HG02884 (cell line): ENCODE measurements around the gene TEDC1.

Experiments
- ATAC-seq: cut with Tn5 transposase; IDR thresholded peaks from one replicate; pipeline ENCODE4 v1.9.1; 2021; ENCODE audit warnings: mild to moderate bottlenecking, moderate library complexity; ENCODE audit not compliant: unreplicated experiment

The TEDC1 gene

DNA sequence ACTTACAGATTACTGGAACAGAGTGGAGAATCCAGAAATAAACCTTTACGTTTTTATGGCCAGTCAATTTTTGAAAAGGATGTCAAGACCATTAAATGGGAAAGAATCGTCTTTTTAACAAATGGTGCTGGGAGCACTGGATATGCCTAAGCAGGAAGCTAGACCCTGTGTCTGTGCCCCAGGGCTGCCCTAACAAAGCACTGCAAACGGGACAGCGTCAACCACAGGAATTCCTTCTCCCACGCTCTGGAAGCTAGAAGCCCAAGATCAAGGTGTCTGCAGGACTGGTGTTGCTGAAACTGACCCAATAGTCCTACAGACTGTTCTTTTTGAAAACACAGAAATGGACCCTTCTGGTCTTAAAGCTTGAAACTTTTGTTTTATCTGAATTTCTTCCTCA, 26.1 kb downstream of the TEDC1 start:
- ATAC-seq: no peak

DNA sequence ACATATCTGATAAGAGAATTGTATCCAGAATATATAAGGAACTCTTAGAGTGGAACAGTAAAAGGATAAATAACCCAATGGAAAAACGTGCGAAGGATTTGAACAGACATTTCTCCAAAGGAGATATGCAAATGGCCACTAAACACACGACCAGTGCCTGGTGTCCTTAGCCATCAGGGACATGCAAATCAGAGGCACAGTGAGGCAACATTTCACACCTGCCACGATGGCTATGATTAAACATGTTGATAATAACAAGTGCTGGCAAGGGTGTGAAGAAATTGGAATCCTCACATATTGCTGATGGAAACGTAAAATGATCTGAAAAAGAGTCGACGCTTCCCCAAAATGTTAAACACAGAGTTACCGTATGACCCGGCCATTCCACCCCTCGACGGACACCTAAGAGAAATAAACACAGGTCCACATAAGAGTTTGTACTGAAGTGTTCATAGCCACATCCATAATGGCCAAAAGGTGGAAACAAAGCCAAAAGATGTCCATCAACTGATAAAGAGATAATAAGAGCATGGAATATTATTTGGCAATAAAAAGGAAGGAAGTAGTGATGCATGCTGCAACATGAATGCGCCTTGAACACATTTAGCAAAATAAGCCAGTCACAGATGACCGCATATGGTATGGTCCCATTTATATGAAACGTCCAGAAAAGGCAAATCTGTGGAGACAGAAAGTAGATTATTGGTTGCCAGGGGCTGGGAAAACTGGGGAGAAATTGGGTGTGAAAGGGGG, 29.1 kb downstream of the TEDC1 start:
- ATAC-seq: no peak

DNA sequence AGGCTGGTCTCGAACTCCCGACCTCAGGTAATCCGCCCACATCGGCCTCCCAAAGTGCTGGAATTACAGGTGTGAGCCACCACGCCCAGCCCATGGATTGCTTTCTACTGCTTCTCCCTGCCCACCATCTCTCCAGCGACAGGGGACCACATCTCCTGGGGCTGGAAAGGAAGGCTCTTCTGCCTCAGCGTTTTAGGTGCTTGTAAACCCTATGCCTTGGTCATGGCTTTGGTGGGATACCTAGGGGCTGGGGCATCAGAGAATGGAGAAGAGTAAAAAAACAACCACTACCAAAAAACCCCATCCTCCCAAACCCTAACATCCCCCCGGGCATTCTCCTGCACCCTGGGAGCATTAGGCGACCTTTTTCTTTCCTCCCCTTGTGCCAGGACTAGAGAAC, 34.3 kb downstream of the TEDC1 start:
- no peak for ATAC-seq

DNA sequence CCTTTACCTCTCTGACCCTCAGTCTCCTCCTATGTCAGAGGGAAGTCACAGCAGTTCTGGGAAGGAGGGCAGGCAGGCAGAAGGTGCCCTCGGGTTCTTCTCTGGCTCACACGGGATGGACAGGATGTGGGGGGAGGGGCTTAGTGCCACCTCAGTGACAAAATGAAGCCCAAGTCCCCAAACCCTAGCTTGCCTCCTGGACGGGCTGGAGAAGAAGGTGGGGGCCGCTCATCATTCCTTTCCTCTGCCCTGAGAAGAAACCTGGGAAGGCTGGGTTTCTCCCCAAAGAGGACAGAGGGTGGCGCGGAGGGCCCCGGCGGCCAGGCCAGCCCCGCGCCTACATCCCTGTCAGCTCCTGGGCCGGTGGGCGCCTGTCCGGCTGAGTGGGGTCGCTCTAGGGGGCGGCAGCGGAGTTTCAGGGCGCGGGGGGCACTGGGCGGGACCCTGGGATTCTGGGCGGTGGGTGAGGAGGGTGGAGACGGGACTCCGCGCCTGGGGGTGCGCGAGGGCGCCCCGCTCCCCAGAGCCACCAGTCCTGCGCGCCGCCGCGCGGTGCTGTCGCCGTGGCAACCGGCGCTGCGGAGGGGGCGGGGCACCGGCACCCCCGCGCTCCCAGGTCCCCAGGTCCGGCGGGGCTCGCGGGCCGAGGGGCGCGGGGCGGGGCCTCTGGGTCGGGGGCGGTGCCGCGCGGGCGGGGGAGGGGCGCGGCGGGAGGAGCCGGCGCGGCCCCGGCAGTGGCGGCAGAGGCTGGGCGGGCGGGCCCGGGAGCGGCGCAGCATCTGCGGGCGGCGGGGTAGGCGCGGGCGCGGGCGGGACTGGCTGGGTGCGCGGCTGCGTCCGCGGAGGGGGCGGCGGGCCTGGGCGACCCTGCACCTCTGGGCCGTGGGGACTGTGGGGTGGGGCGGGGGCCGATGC, 35.1 kb downstream of the TEDC1 start, which contains the start of gene TMEM121:
Gene TMEM121 (plus strand): TSS at position 723 of the 915 bp plus-strand sequence. CDS start 2,252 bp downstream, outside the sequence.
- ATAC-seq: no peak

DNA sequence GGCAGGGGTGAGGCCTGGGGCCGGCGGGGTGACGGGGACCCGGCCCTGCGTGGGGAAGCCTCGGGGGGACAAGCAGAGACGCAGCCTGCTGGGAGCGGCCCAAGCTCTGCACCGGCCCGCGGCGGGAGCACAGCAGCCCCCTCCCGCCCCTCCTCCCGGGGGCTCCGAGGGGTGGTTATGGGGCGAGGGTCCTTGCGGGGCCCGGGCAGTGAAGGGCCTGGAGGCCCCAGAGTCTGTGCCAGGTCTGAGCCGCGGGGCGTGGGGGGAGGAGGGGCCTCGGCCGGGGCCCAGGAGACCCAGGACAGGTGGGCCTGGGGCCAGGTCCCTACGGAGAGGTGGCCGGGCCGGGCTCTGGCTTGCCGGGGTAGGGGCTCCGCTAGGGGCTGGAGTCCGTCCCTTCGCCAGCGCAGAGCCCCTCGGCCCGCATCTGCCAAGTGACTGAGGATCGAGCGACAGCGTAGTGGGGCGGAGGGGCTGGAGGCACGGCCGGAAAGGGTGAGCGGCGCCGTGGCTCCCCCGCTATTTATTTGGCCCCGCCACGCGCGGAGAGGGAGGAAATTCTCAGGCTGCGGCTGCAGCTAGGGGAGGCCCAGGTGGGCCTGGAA, 35.8 kb downstream of the TEDC1 start:
- no peak for ATAC-seq

DNA sequence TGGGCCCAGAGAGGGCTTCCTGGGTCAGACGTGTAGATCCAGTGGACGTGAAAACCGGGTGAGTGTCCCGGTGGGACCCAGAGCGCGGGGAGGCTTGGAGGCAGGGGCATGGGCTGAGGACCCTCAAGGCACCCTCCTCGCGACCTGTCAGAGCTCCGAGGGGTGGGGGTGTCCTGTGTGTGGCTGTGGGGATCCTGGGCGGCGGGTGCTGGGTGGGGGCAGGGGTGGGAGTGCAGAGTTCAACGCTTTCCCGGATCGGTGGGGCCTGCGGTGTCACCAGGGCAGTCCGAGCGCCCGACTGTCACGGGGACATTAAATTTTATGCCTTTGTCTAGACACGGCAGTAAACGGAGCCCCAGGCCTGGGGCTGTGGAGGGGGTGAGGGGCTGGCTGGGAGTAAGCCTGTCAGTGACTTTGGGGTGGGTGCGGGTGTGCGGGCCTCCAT, 36.4 kb downstream of the TEDC1 start:
- ATAC-seq: no peak

DNA sequence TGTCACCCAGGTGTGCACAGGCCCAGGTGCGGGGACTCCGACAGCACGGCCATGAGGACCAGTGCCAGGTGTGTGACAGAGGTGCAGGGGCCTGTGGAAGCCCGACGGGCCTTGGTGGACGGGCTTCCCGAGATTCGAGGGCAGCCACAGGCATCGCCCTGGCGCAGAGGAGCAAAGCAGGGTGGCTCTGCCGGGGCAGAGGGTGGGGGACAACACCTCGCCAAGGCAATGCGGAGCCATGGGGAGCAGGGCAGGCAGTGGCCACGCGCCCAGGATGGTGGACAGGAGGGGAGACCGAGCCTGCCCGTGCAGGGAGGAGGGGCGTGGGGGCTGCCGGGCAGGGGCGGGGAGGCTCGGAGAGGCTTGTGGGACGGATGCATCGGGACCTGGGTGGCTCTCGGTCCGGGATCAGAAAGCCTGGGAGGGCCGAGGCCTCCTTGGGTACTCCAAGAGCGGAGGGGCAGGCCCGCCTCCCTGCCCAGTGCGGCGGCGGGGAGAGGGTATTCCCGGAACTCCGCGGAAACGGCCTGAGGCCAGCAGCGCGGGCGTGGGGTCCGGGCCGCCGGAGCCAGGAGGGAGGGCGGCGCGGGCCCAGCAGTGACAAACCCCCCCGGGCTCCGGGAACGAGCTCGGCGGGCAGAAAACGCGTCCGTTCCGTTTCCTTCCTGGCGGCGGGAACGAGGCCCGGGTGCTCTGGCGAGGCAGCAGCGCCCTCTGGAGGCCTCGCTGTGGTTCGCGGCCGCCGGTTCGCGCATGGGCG, 37.0 kb downstream of the TEDC1 start:
- no peak for ATAC-seq

DNA sequence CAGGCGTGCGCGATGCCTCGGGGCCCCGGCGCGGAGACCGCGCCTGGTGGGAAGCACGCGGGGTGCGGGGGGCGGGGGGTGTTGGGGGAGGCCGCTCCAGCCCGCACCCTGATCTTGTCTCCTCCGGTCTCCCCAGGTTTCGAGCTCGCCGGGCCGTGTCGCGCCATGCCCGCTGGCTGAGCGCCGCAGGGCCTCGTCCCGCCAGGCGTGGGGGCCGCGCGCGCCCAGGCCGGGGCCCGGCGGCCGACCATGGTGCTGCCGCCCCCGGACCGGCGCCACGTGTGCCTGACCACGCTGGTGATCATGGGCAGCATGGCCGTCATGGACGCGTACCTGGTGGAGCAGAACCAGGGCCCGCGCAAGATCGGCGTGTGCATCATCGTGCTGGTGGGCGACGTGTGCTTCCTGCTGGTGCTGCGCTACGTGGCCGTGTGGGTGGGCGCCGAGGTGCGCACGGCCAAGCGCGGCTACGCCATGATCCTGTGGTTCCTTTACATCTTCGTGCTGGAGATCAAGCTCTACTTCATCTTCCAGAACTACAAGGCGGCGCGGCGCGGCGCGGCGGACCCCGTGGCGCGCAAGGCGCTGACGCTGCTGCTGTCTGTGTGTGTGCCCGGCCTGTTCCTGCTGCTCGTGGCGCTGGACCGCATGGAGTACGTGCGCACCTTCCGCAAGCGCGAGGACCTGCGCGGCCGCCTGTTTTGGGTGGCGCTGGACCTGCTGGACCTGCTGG, 37.7 kb downstream of the TEDC1 start:
- ATAC-seq: no peak

DNA sequence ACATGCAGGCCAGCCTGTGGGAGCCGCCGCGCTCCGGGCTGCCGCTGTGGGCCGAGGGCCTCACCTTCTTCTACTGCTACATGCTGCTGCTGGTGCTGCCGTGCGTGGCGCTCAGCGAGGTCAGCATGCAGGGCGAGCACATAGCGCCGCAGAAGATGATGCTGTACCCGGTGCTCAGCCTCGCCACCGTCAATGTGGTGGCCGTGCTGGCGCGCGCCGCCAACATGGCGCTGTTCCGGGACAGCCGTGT, 38.2 kb downstream of the TEDC1 start:
- no peak for ATAC-seq

DNA sequence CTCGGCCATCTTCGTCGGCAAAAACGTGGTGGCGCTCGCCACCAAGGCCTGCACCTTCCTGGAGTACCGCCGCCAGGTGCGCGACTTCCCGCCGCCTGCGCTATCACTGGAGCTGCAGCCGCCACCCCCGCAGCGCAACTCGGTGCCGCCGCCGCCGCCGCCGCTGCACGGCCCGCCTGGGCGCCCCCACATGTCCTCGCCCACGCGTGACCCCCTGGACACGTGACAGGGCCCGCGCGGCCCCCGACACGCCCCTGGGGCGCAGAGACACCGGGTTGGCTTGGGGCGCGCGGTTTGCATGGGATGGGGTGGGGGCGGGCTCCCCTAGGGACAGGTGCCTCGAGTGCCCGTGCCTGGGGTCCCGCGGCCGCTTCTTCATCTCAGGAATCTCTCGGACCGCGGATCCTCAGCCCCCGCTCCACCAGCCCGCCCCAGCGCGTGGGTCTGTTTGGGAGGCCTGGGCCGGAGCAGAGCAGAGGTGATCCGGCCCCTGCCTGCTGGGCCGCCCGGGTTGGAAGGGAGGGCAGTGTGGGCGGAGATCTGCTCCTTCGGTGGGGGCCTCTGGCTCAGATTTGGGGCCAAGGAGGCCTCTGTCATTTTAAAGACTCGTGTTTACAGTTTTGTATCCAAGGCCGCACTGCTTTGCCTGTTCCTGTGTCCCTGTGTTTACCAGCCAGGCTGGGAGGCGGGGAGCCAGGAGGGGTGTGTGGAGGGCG, 38.7 kb downstream of the TEDC1 start:
- no peak for ATAC-seq

DNA sequence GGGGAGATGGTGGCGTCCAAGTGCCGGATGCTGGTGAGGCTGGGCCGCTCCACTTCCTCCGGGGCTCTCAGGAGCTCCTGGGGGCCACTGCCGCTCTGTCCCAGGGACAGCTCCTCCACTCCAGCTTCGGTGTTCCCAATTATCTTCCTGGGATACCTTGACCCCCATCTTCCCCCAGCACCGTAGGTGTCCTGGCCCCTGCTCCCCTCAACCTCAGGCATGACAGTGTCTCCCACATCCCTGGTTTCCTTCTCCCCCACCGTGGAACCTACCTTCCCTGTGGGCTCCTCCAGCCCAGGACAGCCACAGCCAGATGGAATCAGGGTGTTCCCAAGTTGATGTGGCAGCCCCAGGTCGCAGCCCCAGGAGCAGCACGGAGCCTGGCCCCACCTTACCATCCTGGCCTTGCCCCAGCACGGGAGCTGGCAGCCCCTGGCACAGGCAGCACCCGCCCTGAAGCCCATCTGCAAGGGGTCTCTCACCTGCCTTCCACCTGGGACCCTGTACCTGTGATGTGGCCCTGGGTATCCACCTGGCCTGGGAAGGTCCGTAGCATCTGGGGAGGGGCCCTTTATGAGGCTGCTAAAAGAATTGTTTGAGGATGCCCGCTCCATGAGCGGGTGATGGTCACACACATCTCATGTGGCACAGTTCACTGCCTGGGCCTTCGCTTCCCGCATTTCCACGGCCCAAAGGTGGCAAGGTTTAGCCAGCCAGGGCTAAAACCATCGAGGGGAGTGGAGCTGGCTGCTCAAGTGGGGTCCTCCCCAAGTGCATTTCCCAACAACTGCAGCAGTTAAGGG, 39.4 kb downstream of the TEDC1 start:
- ATAC-seq: no peak

DNA sequence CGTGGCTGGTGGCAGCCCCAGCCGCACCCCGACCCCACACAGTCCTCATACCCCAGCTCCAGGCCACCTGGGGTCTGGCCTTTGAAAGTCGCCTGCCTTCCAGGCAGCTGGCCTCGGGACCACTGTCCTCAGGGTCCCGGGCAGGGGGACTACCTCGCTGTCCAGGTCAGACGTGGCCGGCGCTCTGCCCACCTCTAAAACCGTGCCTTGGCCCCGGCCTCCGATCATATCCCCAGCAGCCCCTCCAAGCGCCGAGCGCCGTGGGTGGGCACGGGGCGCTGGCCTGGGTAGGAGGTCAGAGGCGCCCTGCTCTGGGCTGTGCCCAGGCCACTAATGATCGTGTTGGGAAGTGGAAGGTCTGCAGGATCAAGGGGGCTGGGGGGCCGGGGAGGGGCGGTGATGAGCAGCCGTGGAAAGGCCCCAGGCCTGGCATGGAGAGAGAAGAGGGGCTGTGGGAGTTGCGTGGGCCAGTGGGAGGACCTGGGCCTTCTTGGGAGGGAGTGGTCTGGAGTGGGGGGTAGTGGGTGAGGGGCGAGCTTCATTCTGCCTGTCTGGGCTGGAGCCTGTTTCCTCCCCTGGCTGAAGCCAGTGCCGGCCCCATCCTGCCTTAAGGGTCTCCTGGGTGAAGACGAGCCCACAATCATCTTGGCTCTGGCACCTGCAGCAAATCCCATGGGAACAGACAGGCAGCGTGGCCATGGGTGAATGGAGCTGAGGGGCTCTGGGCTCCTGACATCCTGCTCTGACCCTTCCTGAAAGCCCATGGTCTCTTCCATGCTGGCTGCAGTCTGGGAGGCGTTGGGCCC, 40.2 kb downstream of the TEDC1 start:
- ATAC-seq: no peak

DNA sequence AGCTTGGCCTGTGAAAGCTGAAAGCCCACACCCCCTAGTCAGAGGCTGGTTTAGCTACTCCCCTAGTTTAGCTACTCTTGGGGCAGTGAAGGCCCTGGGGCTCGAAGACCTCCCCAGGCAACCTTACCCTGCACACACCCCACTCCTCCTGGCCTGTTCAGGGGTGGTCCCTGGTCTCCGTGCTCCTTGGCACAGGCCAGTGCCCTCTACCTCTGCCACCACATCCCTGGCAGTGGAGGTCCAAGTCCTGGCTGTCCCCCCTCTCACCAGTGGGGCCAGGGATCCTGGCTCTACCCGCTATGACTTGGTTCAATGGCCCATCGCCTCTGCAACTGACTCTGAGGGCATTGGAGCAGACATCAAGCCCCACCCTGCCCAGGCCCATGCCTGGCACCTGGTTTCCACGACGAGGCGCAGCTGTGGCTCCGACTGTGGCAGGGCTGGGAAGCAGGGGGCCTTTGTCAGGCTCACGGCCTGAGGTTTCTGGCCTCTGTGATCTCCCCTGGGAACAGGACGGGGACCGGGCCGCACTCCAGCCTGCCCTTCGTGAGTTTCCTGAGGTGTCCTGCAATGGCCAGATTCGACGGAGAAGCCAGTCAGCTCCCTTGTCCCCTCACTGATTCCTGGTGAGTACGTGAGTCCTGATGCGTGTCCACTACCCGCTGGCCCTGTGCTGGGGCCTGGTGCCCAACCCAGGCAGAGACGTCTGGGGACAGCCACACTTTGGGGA, 41.0 kb downstream of the TEDC1 start:
- ATAC-seq: no peak

DNA sequence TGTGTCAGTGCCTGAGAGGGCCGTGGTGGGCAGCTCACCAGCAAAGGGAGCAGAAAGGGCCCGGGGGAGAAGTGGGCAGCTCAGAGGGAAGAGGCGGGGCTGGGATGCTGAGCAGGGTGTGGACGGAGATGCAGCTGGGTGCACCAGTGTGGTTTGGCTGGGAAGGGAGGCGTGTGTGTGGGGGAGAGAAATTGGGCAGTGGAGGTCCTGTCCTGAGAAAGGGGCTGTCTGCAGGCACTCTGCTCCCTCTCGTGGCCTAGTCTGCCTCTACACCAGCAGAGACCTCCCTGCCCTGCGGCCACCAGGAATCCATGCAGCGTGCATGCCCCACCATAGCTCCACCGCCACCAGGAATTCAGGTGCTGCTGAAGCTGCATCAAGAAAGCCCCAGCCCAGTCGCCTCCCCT, 41.7 kb downstream of the TEDC1 start:
- ATAC-seq: no peak

DNA sequence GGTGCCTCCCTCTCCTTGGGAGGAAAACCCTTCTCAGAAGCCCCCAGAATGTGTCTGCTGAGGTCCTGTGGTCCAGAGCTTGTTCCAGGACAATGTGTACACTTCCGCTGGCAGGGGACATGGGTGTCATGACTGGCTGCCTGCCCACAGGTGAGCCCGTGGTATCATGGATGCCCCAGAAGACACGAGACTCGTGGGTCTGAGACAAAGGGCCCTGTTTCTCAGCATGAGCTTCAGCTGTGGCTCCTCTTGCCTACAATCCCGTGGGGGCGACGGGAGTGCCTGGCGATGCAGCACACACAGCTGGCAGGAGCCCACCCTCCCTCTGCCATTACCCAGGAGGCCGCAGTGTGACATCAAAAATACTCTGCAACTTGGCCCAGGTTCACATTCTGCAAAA, 42.3 kb downstream of the TEDC1 start:
- no peak for ATAC-seq

DNA sequence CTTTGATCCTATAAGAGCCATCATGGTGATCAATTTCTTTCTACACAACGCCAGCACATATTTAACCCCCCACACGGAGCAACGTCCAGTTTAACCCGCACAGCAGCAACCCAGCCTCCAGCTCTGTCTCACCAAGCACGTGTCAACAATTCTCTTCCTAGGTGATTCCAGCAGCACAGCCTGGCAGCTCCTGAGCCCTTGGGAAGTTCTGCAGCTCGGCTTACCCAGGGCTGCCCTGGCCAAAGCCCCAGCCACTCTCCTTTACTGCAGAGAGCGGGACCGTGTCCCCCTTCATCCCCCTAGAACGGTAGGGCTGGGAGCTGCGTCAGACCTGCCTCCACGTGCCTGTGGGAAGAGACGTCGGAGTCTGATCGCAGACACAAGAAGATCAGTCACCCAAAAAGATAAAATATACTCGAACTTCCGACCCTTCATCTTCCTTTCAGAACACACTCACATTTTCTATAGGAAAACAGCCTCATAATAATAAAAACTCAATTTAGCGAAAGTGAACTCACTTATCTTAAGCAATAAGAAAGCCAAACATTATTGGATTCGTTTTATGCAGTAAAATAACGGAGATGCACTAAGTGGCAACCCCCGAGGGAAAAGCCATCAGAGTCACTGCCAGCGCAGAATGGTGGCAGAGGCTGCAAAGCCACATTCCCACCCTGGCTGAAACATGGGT, 42.9 kb downstream of the TEDC1 start:
- no peak for ATAC-seq

DNA sequence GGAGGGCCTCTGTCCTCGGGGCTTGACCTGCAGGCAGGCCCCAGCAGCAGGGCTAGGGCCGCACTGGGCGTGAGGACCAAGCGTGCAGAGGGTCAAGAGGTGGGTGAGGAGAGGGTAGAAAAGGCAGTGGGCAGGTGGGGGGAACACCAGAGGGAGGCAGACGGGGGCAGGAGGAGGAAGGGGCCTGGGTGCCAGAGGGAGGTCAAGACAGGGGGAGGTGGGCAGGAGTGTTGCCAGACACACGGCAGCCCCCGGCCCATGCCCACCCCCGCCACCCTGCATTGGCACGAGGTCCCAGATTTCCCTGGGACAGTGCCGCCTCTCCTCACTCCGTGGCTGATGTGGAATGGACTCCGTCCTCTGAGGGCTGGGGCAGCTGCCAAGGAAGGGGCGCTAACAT, 43.5 kb downstream of the TEDC1 start:
- no peak for ATAC-seq
